CD14-positive monocyte (primary cell): ENCODE data around the gene FNBP1L. TPM values are rescaled to one million over a fixed set of nuclear protein-coding genes. Genes with fewer than 3 reads are reported as not detected.

Experiments
- DNase-seq, 3 donors: peaks; one replicate each; pipeline ENCODE4 v3.0.0-alpha.2; 2011 to 2022
- H2AFZ ChIP-seq: 2 replicates; pipeline ENCODE4 v1.6.0; 2012; ENCODE audit warnings: mild to moderate bottlenecking, low read depth, low read length, inconsistent platforms; ENCODE audit not compliant: insufficient read depth, poor library complexity, severe bottlenecking
- H3K27ac ChIP-seq, 2 donors: 1 replicate in 1 of 2; 2 replicates in 1 of 2; pipeline ENCODE4 v1.5.1; 2012 to 2013; ENCODE audit warnings: low read length in 2 of 2, control low read depth in 1 of 2, inconsistent platforms in 1 of 2, low read depth in 1 of 2, mild to moderate bottlenecking in 1 of 2
- H3K27me3 ChIP-seq, 2 donors: one replicate each; pipeline versions ENCODE4 v1.6.0 to v1.6.1; 2011 to 2013; ENCODE audit warnings: low read length in 2 of 2; ENCODE audit not compliant: control insufficient read depth in 2 of 2, insufficient read depth in 2 of 2
- H3K36me3 ChIP-seq, 2 donors: replicated peaks in 1 of 2; 1 replicate in 1 of 2; 2 replicates in 1 of 2; pipeline versions ENCODE4 v1.5.1 to v1.6.1; 2012 to 2013; ENCODE audit warnings: low read length in 2 of 2, control low read depth in 1 of 2, inconsistent platforms in 1 of 2, mild to moderate bottlenecking in 1 of 2; ENCODE audit not compliant: insufficient read depth in 2 of 2, control insufficient read depth in 1 of 2
- H3K4me1 ChIP-seq, 2 donors: 1 replicate in 1 of 2; 2 replicates in 1 of 2; pipeline versions ENCODE4 v1.5.1 to v1.6.1; 2012 to 2013; ENCODE audit warnings: low read length in 2 of 2, control low read depth in 1 of 2, inconsistent platforms in 1 of 2, mild to moderate bottlenecking in 1 of 2, moderate library complexity in 1 of 2; ENCODE audit not compliant: insufficient read depth in 2 of 2, control insufficient read depth in 1 of 2
- H3K4me2 ChIP-seq: replicated peaks from 2 replicates; pipeline ENCODE3; 2012; ENCODE audit warnings: low read length, moderate library complexity, mild to moderate bottlenecking; ENCODE audit not compliant: poor library complexity, severe bottlenecking; ENCODE audit errors: extremely low read depth
- H3K4me3 ChIP-seq, 3 experiments: fragments of 200-600 bp in 1 of 3; sonication (generic) in 1 of 3; replicated peaks in 1 of 3; 1 replicate in 2 of 3; 2 replicates in 1 of 3; pipeline ENCODE4 v1.5.1; 2011 to 2013; ENCODE audit warnings: low read length in 3 of 3, mild to moderate bottlenecking in 3 of 3, control low read depth in 2 of 3, low read depth in 2 of 3, inconsistent platforms in 1 of 3, moderate library complexity in 1 of 3
- H3K79me2 ChIP-seq: 2 replicates; pipeline ENCODE4 v1.6.0; 2012; ENCODE audit warnings: mild to moderate bottlenecking, control low read depth, inconsistent platforms, low read length, moderate library complexity; ENCODE audit not compliant: insufficient read depth
- H3K9ac ChIP-seq: 2 replicates; pipeline ENCODE4 v1.6.0; 2017; ENCODE audit warnings: low read length, mild to moderate bottlenecking; ENCODE audit not compliant: insufficient read depth, poor library complexity, severe bottlenecking
- H3K9me3 ChIP-seq, 2 donors: replicated peaks in 1 of 2; 1 replicate in 1 of 2; 2 replicates in 1 of 2; pipeline versions ENCODE4 v1.5.1 to v1.6.1; 2012 to 2013; ENCODE audit warnings: low read length in 2 of 2, control low read depth in 1 of 2; ENCODE audit not compliant: control insufficient read depth in 1 of 2, insufficient read depth in 1 of 2
- H4K20me1 ChIP-seq: 2 replicates; pipeline ENCODE4 v1.6.0; 2012; ENCODE audit warnings: mild to moderate bottlenecking, low read length, control low read depth, moderate library complexity; ENCODE audit not compliant: insufficient read depth
- H3K27ac Mint-ChIP-seq, 7 donors: one replicate each; pipeline ENCODE4 v1.8.0; 2020; ENCODE audit warnings: mild to moderate bottlenecking in 7 of 7, mixed read lengths in 7 of 7, moderate library complexity in 6 of 7, inconsistent platforms in 2 of 7
- H3K27me3 Mint-ChIP-seq, 3 donors: one replicate each; pipeline ENCODE4 v1.8.0; 2021 to 2022; ENCODE audit warnings: low read depth in 3 of 3, mild to moderate bottlenecking in 3 of 3, mixed read lengths in 3 of 3, moderate library complexity in 3 of 3, inconsistent platforms in 1 of 3
- H3K36me3 Mint-ChIP-seq, 2 donors: one replicate each; pipeline ENCODE4 v1.8.0; 2020; ENCODE audit warnings: mixed read lengths in 2 of 2, inconsistent platforms in 1 of 2, mild to moderate bottlenecking in 1 of 2
- H3K4me1 Mint-ChIP-seq: one replicate; pipeline ENCODE4 v1.8.0; 2020; ENCODE audit warnings: mild to moderate bottlenecking, mixed read lengths
- H3K4me3 Mint-ChIP-seq, 2 donors: one replicate each; pipeline ENCODE4 v1.8.0; 2020; ENCODE audit warnings: mild to moderate bottlenecking in 2 of 2, mixed read lengths in 2 of 2, moderate library complexity in 1 of 2
- H3K9me3 Mint-ChIP-seq, 7 donors: one replicate each; pipeline ENCODE4 v1.8.0; 2020 to 2022; ENCODE audit warnings: mixed read lengths in 7 of 7, mild to moderate bottlenecking in 6 of 7, moderate library complexity in 6 of 7, inconsistent platforms in 2 of 7
- CTCF ChIP-seq: fragments of 200-600 bp; IDR thresholded peaks from one replicate; pipeline ENCODE4 v1.8.0; 2022; ENCODE audit warnings: antibody characterized with exemption, mild to moderate bottlenecking
- WGBS: methylation state at CpG from one replicate; pipeline ENCODE4 v1.1.5; 2013; ENCODE audit warnings: missing lambda C conversion rate; ENCODE audit not compliant: insufficient coverage; 5-methylcytosine and 5-hydroxymethylcytosine counted together
- intact Hi-C, 2 donors: fragments of 100-400 bp; cut with micrococcal nuclease; formaldehyde crosslinking; loops; one replicate each; pipeline versions ENCODE4 v1.15.0 to v1.15.1; 2023
- polyA plus RNA-seq, 3 donors: library from polyadenylated mRNA; depleted of rRNA in 1 of 3; unstranded in 2 of 3; stranded (reverse) in 1 of 3; fragments of 300-500 nt in 2 of 3; fragments of >200 nt in 1 of 3; fragmentation: Illumina TruSeq in 2 of 3; gene quantifications; 1 replicate in 2 of 3; 2 replicates in 1 of 3; pipeline ENCODE4 v1.2.3, GENCODE V29; 2012 to 2021

FNBP1L gene
- polyA plus RNA-seq, 3 donors, result 0.15 to 0.32 (median 0.28) TPM

- H3K4me1 Mint-ChIP-seq, result peaks cover 10% of the 10 kb centered on the region
- no peaks in the 10 kb centered on the region for H4K20me1 ChIP-seq
- intact Hi-C loops, result no loop called here
- DNase-seq, result no peak
- WGBS, result 90% methylated on average over 4 of the region's 9 CpGs
- H3K27me3 ChIP-seq, result no peaks in the 10 kb centered on the region
- no peak overlapping the region for H2AFZ ChIP-seq
- H3K27ac Mint-ChIP-seq, result peak overlapping the region in 1 of 7 donors; percentile 26
- peaks cover 0 to 5% of the 10 kb centered on the region in 2 donors for H3K36me3 Mint-ChIP-seq
- peaks cover 0 to 1% (median 0%) of the 10 kb centered on the region in 7 donors for H3K9me3 Mint-ChIP-seq
- H3K4me2 ChIP-seq, result no peak overlapping the region
- no peak overlapping the region for H3K4me3 ChIP-seq
- H3K4me3 Mint-ChIP-seq, result no peak overlapping the region
- peaks cover 1 to 2% (median 1%) of the 10 kb centered on the region in 3 donors for H3K27me3 Mint-ChIP-seq
- TF ChIP-seq CTCF, result no peak
- no peak overlapping the region for H3K27ac ChIP-seq
- H3K4me1 ChIP-seq, result peaks cover 7% of the 10 kb centered on the region in 2 donors
- no peak overlapping the region for H3K9ac ChIP-seq
- no peaks in the 10 kb centered on the region for H3K9me3 ChIP-seq
- no peaks in the 10 kb centered on the region for H3K36me3 ChIP-seq
- no peaks in the 10 kb centered on the region for H3K79me2 ChIP-seq
Measured at GRCh38 chr1:93584261-93585003, 136.5 kb downstream of the FNBP1L start.

- no peak overlapping the region for H3K4me2 ChIP-seq
- H3K9me3 Mint-ChIP-seq, result peaks cover 0 to 1% (median 0%) of the 10 kb centered on the region in 7 donors
- peaks cover 7% of the 10 kb centered on the region in 2 donors for H3K4me1 ChIP-seq
- H3K9ac ChIP-seq, result no peak overlapping the region
- no peak overlapping the region for H3K4me3 ChIP-seq
- no peaks in the 10 kb centered on the region for H3K9me3 ChIP-seq
- H3K27me3 Mint-ChIP-seq, result peaks cover 1 to 2% (median 1%) of the 10 kb centered on the region in 3 donors
- no peaks in the 10 kb centered on the region for H3K36me3 ChIP-seq
- H3K4me1 Mint-ChIP-seq, result peaks cover 13% of the 10 kb centered on the region
- H3K27me3 ChIP-seq, result no peaks in the 10 kb centered on the region
- H4K20me1 ChIP-seq, result no peaks in the 10 kb centered on the region
- H3K27ac Mint-ChIP-seq, result no peak overlapping the region
- intact Hi-C loops, result no loop called here
- no peak overlapping the region for H2AFZ ChIP-seq
- H3K79me2 ChIP-seq, result no peaks in the 10 kb centered on the region
- H3K4me3 Mint-ChIP-seq, result no peak overlapping the region
- H3K27ac ChIP-seq, result no peak overlapping the region
- TF ChIP-seq CTCF, result no peak
- 94% methylated on average over 10 of the region's 13 CpGs for WGBS
- DNase-seq, result no peak
- H3K36me3 Mint-ChIP-seq, result peaks cover 0 to 5% of the 10 kb centered on the region in 2 donors
Measured at GRCh38 chr1:93585059-93585966, 137.4 kb downstream of the FNBP1L start.
